Kidney capillary endothelial cell (primary cell): ENCODE measurements around the gene CCDC102A.
"Not testable (repeated sequence)": the region's sequence is repeated elsewhere in the genome, so short reads cannot be mapped to it uniquely, and the experiment has no call there.

ENCODE experiments used
- DNase-seq: peaks from one replicate; pipeline ENCODE4 v3.0.0-alpha.2; 2018; ENCODE audit warnings: low spot score

Gene CCDC102A

DNA sequence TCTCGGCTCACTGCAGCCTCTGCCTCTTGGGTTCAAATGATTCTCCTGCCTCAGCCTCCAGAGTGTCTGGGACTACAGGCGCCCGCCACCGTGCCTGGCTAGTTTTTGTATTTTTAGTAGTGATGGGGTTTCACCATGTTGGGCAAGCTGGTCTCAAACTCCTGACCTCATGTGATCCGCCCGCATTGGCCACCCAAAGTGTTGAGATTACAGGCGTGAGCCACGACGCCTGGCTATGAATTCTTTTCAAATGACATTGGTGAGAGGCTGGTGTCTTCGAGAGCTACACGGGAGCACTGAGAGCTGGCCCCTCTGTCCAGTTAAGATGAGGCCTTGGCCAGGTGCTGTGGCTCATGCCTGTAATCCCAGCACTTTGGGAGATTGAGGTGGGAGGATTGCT, 36.4 kb downstream of the CCDC102A start:
- not testable (repeated sequence) for DNase-seq

DNA sequence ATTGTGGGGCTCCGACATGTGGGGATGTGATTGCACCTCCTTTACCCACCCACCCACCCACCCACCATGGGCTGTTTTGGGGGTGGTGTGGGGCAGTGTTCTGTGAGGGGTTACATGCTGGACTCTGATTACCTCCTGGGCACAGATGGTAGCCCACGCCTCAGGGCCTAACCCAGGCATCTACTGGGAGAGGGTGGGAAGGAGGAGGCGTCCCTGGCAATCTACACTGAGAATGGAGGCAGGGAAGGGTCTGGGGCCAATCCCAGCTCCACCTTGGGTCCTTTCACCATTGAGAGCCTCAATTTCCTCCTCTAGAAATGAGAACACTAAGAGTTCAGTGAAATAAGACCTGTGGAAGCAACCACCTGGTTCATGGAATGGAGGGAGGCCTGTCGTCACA, 38.3 kb downstream of the CCDC102A start:
- no peak for DNase-seq

DNA sequence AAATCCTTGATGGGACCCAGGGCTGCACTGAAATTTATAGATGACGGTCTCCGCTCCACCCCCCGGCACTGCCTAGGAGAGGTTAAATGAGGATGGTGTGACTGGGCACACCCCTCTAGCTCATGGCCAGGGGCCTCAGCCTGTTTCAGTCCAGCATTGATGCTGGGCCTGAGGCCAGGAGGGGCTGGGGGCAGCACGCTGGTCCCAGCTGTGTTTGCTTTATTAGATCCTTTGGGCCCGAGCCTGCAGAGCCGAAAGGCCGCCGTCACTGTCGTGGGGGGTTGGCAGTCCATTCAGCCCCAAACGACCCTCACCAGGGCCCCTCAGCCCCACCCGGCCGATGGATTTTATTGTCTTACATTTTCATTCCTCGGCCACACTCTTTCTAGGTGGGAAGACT, 39.2 kb downstream of the CCDC102A start:
- DNase-seq = no peak

DNA sequence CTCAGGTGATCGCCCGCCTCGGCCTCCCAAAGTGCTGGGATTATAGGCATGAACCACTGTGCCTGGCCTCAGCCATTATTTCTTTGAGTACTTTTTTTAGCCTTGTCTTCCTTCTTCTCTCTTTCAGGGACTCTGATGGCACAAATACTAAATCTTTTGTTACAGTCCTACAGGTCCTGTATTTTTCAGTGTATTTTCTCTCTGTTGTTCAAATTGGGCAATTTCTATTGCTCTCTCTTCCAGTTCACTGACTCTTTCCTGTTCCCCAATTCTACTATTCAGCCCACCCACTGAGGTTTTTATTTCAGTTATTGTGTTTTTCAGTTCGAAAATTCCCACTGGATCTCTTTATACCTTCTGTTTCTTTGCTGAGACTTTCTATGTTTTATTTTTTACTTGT, 42.6 kb downstream of the CCDC102A start:
- DNase-seq = no peak

DNA sequence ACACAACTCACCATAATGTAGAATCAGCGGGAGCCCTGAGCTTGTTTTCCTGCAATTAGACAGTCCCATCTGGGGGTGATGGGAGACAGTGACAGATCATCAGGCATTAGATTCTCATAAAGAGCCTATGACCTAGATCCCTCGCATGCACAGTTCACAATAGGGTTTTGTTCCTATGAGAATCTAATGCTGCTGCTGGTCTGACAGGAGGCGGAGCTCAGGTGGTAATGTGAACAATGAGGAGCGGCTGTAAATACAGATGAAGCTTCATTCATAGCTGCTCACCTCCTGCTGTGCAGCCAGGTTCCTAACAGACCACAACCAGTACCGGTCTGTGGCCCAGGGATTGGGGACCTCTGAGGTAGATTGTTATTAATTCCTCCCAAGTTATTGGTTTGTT, 47.1 kb downstream of the CCDC102A start:
- no peak for DNase-seq

DNA sequence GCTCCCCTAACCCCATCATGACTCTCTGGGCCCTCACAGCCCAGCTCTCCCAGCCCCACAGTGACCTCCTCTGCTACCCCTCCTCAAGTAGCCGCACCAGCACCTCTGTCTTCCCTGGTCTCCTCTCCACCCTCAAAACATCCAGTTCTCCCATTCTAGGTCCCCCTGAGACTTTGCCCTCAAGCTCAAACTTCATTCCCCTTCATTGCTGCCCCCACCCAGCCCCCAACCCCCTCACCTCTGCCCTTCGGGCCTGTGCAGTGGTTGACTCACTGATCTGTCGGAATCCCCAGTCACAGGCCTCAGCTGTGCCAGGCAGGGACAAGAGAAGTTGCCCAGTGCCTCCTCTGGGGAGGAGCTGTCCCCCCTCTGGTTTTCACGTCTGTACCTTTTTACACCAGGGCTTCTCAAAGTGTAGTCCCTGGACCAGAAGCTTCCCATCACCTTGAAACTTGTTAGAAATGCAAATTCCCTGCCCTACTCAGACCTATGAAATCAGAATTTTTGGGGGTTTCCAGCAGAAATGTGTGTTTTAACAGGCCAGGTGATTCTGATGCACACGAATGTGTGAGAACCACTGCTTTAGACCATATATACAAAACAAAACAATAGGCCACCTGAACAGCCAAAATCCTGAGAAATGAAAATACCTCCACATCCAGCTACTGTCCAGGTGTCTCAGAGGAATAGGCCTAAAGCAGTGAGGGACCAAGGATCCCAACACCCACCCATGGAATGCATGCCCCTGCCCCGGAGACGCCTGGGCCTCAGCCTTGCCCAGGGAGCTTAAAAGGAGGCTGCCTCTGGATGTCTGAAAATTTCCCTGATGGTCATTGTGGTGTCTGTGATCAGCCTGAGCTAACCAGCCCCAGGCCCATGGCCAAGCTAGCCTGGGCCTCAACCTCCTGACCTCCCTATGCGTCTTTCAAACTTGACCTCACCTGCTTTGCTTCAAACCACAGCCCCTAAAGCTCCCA, 49.2 kb downstream of the CCDC102A start:
- no peak for DNase-seq

DNA sequence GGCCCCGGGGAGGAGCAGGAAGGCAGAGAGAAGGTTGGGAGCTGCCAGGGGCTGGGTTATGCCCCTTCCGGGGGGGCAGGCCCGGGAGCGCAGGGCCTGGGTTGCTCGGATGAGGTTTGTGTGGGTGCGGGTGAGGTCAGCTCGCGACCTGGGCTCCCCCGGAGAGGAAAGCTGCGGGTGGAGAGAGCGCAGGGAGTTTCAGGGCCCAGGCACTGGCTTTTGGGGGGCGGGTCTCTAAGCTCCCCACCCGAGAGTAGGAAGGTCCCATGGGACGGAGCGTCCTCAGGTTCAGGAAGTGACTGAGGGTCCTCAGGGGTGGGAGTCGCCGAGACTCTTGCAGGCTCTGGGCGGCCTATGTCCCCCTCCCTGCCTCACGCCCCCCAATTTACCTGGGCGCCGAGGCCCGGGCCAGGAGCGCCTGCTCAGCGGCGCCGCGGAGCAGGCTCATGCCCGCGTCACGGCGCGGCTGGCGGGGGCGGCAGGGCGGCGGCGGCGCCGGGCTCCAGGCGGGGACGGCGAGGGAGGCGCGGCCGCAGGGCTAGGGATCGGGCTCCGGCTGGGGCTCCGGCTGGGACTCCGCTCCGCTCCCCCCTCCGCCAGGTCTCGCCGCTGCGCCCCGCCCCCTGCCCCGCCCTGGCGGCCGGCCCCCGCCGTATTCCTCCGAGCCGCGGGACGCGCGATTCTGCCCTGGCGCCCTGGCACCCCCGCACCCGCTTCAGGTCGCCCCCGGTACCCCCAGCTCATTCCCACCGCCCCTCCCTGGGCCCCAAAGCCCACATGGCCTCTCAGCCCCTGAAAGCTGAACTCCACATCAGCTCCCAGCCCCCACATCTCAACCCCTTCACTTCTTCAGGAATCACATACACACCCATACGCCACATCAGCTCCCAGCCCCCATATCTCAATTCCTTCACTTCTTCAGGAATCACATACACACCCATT, 50.2 kb downstream of the CCDC102A start, which contains the start of gene DOK4:
Gene DOK4, minus strand, starts transcription at position 578 of the 942 bp plus-strand sequence. CDS start 6,986 bp downstream, outside the sequence.
- DNase-seq = peak; percentile 72

DNA sequence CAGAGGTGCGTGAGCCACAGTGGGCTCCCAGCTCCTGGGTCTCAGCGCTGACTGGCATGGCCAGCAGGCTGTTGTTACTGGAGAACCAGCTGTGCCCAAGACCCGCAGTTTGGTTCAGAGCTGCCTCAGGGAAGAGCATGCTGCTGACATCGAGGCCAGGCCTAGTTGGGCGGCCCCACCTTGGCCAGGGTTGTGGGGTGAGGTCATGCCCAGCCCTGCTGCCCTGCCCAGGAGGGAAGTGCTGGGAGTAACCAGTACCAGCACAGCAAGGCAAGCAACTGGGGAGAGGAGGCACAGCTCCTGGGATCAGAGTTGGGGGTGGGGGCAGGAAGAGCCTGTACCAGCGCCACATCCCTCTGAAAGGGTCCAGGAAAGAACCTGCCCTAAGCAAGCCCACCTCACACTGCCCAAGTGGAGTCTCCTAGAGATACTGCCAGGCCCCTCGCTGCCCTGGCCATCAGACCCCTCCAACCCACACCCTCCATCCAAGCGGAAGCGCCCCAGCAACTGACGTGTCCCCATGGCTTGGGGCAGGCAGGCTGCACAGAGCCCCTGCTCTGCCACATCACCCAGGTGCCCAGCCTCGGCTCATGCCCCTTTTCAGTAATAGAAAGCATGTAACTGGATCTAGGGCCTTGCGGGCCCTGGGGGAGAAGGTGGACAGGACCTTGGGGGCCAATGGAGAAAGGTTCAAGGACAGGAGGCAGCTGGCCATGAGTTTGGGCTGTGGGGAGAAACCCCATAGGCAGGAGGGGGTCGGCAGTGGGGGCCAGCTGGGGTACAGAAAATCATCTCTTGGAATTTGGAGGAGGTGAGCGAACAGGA, 51.1 kb downstream of the CCDC102A start:
- DNase-seq = no peak

DNA sequence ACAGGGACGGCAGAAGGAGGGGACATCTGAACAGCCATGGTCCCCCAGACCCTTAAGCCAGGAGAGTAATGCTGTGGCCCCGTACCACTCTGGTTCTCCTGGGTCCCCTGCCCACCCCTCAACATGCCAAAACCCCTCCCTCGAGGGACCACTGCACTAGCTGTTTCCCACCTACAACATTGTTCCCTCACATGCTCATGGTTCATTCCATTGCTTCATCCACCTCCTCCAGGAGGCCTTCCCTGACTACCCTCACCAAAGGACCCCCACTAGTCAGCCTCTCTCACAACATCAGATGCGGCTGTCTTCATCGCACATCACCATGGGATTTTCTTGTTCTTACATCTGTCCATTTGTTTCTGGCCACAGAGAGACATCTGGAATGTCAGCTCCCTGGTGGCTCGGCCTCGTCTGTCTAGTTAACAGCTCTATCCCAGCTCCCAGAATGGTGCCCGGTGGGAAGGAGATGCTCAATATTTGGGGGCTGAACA, 51.8 kb downstream of the CCDC102A start:
- no peak for DNase-seq

DNA sequence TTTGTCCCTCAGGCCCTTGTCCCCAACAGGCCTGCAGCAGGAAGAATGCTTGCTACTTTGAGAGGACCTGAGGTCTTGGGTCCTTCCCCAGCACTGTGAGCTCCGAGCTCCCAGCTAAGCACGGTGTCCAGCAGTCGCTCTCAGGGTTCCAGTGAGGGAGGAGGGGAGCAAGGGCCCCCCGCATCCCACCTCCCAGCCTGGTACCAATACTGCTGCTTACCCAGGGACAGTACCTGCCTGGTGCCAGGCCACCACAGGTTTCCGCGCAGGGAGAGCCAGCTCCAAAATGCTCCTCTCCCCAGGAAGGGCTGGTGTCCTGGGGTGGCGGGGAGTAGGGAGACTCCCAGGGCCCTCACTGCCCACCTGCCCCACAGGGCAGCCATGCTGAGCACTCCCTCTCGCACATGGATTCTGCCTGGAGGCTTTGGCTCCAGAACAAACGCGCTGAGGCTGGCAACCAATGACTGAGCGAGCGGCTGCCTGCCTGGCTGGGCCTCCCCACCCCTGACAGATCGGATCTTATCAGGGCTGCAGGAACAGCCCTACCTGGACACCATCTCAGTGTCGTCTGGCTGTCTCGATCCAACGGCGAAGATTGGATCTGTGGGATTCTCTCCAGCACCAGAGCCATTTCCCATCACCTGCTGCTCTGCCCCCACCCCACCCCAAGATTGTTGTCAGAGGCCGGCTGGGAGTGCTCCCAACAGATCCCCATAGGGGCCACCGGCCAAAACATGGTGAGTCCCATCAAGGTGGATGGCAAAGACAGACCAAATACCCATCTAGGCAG, 52.5 kb downstream of the CCDC102A start:
- no peak for DNase-seq

DNA sequence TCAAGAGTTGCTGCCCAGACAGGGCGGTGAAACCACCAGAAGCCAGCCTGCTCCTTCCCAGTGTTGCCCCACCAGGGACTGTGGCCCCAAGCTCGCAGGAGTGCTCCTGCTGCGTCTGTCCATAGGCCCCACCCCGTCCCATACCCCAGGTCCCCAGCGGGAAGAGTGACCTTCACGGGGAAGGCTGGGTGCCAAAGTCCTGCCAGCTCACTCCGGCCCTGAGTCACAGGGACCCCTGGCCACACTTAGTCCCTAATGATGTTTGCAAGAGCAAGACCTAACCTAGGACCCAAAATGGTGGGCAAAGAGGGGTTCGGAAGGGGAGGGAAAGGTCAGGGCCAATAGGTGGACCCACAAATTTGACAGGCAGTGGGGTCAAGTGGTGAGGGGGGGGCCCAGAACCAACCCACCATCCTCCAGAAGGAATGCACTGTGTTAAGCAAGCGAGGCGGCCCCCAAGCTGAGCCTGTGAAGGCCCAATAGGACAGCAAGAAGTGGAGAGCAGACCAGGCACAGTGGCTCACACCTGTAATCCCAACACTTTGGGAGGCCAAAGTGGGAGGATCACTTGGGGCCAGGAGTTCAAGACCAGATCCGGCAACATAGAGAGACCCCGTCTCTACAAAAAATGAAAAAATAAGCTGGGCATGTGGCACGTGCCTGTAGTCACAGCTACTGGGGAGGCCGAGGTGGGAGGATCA, 53.4 kb downstream of the CCDC102A start:
- no peak for DNase-seq

DNA sequence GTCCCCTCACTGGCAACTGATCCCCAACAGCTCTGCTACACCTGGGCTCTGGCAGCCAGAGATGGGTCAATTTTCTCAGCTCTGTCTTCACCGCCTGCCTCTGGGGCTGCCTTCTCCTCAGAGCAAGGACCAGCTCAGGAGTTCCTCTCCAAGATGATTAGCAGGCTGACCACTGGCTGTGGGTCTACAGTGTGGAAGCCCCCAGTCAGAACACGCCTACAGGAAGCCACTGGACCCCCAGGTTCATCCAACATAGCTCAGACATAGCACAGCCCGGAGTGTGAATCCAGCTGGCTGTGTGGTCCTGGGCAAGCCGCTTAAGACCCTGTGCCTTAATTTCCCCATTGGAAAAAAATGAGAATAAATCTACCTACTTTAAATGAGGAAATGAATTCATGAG, 55.0 kb downstream of the CCDC102A start:
- no peak for DNase-seq

DNA sequence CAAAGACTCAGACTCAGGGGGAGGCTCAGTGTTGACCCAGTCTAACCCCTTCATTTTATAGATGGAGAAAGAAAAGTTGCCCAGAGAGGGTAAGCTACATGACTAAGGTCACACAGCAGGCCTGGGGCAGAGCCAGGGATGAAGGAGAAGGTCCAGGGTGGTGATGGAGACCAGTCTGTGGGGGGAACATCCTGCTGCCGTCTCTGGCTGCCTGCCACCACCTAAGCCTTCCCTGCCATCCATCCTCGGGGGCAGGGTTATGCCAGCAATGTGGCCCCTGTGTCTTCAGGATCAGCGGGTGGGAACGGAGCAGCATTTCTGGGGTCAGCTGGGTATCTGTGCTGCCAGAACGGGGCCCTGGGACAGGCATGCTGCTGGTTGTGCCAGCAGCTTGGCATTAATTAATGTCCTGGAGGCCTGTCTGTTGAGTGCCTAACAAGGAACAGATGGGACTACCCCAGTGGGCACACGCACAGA, 55.6 kb downstream of the CCDC102A start:
- no peak for DNase-seq

DNA sequence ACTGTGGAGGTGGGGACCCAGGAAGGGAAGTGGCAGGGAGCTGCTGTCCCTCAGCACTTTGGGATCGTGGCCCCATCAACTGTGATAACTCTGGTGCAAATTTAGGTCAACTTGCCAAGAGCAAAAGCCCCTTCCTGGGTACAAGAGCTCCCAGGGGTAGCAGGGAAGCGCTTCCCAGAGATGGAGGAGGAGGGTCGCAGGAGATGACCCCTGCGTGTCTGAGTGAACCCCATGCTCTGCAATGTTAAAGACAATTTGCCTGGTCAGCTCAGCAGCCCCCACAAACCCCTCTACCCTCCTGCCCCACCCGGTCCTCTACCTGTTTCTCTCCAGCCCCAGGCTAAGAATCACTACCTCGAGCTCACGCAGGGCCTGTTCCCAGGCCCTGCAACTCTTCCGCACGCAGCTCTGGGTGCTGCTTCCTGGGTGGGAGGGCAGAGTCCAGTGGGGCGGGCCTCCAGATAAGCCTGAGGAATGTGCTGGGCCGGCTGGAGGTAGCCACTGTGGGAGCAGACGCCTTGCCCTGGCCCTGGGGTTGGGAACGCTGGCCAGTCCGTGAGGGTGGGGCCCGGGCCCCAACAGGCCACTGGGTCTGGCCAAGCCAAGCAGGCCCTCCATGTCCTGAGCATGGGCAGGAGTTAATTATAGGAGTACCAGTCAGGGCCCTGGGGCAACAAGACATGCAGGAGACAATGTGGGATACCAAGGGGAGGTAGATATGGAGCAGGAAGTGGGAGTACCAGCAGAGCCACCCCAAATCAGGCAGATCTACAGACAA, 56.2 kb downstream of the CCDC102A start:
- no peak for DNase-seq

DNA sequence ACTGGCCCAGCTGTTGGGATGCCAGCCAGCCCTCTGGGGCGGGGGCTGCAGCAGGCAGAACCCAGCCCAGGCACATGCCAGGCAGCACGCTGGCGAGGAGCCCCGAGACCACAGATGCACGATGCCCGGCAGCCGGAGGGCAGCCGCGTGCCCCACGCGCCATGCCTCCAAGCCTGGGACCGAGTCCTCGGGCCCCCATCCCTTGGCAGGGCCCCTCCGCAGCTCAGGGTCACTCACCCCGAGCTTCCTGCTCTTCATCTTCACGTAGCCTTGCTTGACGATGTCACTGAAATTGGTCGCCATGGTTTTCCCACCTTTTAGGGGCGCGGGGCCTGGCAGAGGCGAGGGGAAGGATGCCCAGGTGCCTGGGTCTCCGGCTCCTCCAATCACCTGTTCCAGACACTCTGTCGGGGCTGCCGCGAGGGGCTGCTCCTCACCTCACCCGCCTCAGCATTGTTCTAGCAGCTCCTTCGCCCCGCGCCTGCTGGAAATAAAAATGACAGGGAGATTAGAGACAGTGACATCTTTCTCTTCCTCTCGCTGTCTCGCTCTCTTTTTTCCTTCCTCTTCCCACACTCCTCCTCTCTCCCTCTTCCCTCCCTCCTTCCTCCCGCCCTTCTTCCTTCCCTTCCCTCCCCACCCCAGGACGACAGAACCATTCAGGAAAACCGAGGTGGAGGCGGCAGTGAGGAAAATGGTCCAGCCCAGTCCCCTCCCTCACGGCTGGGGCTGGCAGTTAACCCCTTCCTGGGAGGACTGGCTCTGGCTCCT, 57.0 kb downstream of the CCDC102A start:
- DNase-seq = no peak

DNA sequence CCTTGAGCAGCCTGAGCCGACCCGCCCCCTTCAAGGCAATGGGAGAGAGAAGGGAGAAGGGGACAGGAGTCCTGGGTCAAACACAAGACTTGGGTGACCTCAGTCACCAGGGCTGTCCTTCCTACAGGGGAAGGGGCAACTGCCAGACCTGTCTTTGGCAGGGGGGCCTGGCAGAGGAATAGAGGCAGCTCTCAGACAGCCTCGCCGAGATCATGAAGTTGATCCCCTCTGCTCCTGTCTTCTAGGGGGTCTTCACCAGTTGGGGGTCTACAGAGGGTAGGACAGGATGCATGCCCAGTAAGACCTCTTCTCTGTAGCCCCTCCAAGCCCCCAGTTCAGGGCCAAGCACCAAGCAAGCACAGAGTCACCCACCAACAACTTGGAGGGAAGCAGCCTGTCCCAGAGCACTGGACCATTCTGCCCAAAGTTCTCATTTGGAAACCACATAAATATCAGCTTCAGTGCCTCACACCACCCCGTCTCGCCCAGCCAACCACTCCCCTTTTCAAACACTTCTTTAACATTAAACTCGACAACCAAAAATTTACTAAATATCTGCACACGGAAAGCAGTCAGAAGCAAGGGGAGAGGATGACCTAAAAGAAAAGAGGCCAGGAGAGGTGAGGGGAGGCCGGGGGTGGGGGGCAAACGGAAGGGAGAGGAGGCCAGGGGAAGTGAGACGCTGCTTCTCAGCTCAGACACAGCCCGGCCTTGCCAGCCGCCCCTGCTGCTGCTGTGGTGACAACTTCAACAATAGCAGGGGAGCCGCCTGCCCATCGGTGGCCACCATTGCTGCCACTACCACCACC, 57.8 kb downstream of the CCDC102A start:
- no peak for DNase-seq

DNA sequence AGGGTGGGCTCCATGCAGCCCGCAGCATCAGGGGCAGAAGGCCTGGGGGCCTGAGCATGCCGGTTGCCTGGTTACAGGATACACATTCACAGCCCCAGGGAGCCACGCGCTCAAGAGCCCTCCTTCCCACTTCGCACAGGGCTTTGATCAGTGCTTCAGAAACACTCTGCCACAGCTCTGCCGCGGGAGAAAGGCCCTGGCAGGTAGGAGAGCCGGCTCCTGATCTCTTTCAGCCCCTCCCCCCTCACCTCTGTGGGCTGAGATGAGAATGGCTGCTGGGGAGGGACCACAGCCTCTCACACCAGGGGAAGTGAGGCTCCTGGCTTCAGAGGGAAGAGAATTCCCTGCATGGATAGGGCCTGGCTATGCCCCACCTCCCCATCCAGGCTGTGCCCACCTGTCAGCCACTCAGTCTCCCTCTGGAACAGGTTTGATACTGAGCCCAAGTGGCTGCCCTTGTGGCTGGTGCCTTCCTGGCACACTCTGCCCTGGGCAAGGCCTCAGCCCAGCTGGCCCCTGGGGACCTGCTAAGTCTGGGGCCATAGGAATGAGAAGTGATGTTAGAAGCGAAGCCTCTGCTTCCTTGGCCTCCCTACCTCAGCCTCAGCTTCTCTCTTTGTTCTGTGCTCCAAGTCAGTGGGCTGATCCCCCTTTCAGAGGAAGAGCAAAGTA, 58.7 kb downstream of the CCDC102A start:
- DNase-seq = no peak
